PC-9 (cell line): ENCODE results near the gene AFAP1. TPM values are rescaled to one million over a fixed set of nuclear protein-coding genes. Genes with fewer than 3 reads are reported as not detected.

Source experiments
- BruUV-seq: library from RNA; stranded (reverse); fragments of 400-500 nt; replicated peaks from 2 replicates; lab custom pipeline; 2021; lab: Mats Ljungman, UMichigan
- CTCF ChIA-PET: fragments of 300-600 bp; sonication (Branson Sonifier 250); formaldehyde crosslinking; loops from one replicate; lab custom pipeline; 2022; ENCODE audit warnings: antibody characterized with exemption; lab: Charles Lee
- POLR2A ChIA-PET: fragments of 300-600 bp; sonication (Branson Sonifier 250); formaldehyde crosslinking; loops from one replicate; lab custom pipeline; 2022; ENCODE audit warnings: antibody characterized with exemption; ENCODE audit not compliant: unreplicated experiment; lab: Charles Lee
- DNase-seq, 2 experiments: peaks; one replicate each; pipeline versions ENCODE4 v3.0.0 to v3.0.0-alpha.2; 2015 to 2022; ENCODE audit warnings: mixed read lengths in 1 of 2
- H2AFZ ChIP-seq: fragments of 200-600 bp; sonication (generic); 2 replicates; pipeline ENCODE4 v1.8.1; 2017; ENCODE audit warnings: antibody characterized with exemption
- H3F3A ChIP-seq: fragments of 200-600 bp; sonication (generic); 2 replicates; pipeline ENCODE4 v1.8.1; 2017; ENCODE audit warnings: antibody characterized with exemption, mild to moderate bottlenecking, low read depth; ENCODE audit not compliant: insufficient read depth
- H3K27ac ChIP-seq: fragments of 200-600 bp; sonication (generic); 2 replicates; pipeline ENCODE4 v1.6.1; 2016; ENCODE audit warnings: mixed run types
- H3K27me3 ChIP-seq: fragments of 200-600 bp; sonication (generic); 2 replicates; pipeline ENCODE4 v1.6.1; 2016; ENCODE audit warnings: low read depth, mixed run types; ENCODE audit not compliant: insufficient read depth
- H3K36me3 ChIP-seq: fragments of 200-600 bp; sonication (generic); 2 replicates; pipeline ENCODE4 v1.6.1; 2016; ENCODE audit warnings: low read depth, mixed run types
- H3K4me1 ChIP-seq: fragments of 200-600 bp; sonication (generic); replicated peaks from 2 replicates; pipeline ENCODE4 v1.6.1; 2016; ENCODE audit warnings: mixed run types; ENCODE audit not compliant: insufficient read depth
- H3K4me2 ChIP-seq: fragments of 200-600 bp; sonication (generic); 2 replicates; pipeline ENCODE4 v1.6.1; 2017; ENCODE audit warnings: mixed run types
- H3K4me3 ChIP-seq: fragments of 200-600 bp; sonication (generic); 2 replicates; pipeline ENCODE4 v1.6.1; 2016; ENCODE audit warnings: mixed run types
- H3K79me2 ChIP-seq: fragments of 200-600 bp; sonication (generic); 2 replicates; pipeline ENCODE4 v1.6.1; 2017; ENCODE audit warnings: low read depth, mixed run types
- H3K9me2 ChIP-seq: fragments of 200-600 bp; sonication (generic); 2 replicates; pipeline ENCODE4 v1.8.1; 2017; ENCODE audit warnings: mild to moderate bottlenecking; ENCODE audit not compliant: insufficient read depth
- H3K9me3 ChIP-seq: fragments of 200-600 bp; sonication (generic); 2 replicates; pipeline ENCODE4 v1.8.1; 2016; ENCODE audit warnings: low read depth; ENCODE audit not compliant: insufficient read depth
- H4K20me1 ChIP-seq: fragments of 200-600 bp; sonication (generic); 2 replicates; pipeline ENCODE4 v1.8.1; 2017; ENCODE audit not compliant: insufficient read depth
- EZH2 ChIP-seq: fragments of 200-600 bp; sonication (generic); IDR thresholded peaks from 2 replicates; pipeline ENCODE4 v1.8.0; 2017; ENCODE audit warnings: antibody characterized with exemption, low read depth
- intact Hi-C: fragments of 100-400 bp; cut with micrococcal nuclease; formaldehyde crosslinking; loops from one replicate; pipeline ENCODE4 v1.10.0; 2022; ENCODE audit not compliant: unreplicated experiment
- total RNA-seq: library from RNA; stranded (reverse); gene quantifications from 2 replicates; pipeline ENCODE4 v1.2.3, GENCODE V29; 2021
- TF ChIP-seq, protein P1 (sequence below): fragments of 200-600 bp; sonication (generic); conservative IDR thresholded peaks from 2 replicates; pipeline ENCODE4 v1.6.1; 2017; ENCODE audit warnings: mixed run types, antibody characterized with exemption, mild to moderate bottlenecking, moderate library complexity

AFAP1 gene
- total RNA-seq, 1 experiment from 2014 or later: 69.6 TPM

DNA sequence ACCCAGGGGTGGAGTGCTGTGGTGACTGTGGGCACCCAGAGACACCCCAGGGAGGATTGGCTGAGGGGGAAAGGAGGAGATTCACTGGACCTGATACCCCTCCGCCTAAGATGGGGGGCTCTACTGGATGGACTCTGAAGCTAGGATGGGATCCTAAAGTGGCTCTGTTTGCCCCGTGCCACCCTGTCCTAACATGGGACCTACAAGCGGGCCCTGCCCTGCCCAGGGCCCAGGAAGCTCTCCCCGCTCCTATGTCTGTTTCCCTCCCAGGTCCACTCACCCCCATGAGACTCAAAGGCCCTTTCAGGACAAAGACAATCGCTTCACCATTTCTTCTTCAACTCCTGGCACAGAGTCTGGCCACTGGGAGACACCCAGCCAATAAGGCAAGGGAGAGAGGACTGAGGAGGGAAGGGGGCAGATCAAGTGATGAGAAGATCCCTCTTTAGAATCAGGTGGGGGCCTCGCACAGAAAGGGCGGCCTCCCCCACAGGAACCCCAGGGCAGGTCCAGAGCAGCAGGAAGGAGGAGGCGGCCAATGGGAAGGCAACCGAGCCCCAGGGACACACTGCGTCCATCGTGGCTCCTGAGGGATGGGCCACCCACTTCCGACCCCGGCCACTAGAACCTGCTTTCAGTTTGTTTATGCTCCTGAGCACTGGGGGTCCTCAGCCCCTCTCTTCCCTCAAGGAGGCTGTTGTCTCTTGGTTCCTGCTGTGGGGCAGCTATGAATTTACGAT lies 155.4 kb downstream of the AFAP1 start:
- no peak overlapping the region for H3K4me2 ChIP-seq
- no peaks in the 10 kb centered on the region for H3K27me3 ChIP-seq
- peaks cover 31% of the 10 kb centered on the region; the same call in 1 of the 2 replicates for H3F3A ChIP-seq
- ChIA-PET POLR2A (no interaction called here), CTCF (no interaction called here)
- peak in 1 of 2 experiments; percentile 15 for DNase-seq
- no TSS peak for BruUV-seq
- peaks cover 28% of the 10 kb centered on the region for H4K20me1 ChIP-seq
- peaks cover 14% of the 10 kb centered on the region for H3K36me3 ChIP-seq
- H3K4me3 ChIP-seq: no peak overlapping the region
- no peaks in the 10 kb centered on the region for H3K9me3 ChIP-seq
- no peak overlapping the region for H2AFZ ChIP-seq
- H3K4me1 ChIP-seq: no peaks in the 10 kb centered on the region
- TF ChIP-seq EZH2: no peak
- TF ChIP-seq, protein P1, sequence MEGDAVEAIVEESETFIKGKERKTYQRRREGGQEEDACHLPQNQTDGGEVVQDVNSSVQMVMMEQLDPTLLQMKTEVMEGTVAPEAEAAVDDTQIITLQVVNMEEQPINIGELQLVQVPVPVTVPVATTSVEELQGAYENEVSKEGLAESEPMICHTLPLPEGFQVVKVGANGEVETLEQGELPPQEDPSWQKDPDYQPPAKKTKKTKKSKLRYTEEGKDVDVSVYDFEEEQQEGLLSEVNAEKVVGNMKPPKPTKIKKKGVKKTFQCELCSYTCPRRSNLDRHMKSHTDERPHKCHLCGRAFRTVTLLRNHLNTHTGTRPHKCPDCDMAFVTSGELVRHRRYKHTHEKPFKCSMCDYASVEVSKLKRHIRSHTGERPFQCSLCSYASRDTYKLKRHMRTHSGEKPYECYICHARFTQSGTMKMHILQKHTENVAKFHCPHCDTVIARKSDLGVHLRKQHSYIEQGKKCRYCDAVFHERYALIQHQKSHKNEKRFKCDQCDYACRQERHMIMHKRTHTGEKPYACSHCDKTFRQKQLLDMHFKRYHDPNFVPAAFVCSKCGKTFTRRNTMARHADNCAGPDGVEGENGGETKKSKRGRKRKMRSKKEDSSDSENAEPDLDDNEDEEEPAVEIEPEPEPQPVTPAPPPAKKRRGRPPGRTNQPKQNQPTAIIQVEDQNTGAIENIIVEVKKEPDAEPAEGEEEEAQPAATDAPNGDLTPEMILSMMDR: no peak
- H3K9me2 ChIP-seq: no peaks in the 10 kb centered on the region
- no peaks in the 10 kb centered on the region for H3K79me2 ChIP-seq
- no peak overlapping the region for H3K27ac ChIP-seq
- intact Hi-C loops: no loop called here

DNA sequence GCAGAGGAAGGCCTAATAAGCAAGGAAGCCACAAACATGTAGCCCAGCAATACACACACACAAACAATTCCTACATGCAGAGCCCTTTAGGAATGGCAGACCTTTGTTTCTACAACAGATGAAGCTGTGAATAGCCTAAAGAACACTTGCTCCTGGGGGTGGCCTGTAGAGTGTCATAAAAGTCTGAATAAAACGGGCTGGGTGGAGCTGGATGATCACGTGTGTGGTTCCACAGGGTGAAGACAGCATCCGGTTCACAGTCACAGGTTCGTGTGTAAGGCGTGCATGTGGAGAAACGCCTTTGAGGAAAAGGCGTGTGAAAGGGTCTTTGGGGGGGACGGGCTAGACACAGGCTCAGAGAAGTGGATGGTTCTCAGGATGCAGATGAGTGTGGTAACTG lies 156.1 kb downstream of the AFAP1 start:
- H3K27ac ChIP-seq: no peak overlapping the region
- peaks cover 21% of the 10 kb centered on the region for H4K20me1 ChIP-seq
- no TSS peak for BruUV-seq
- peaks cover 21% of the 10 kb centered on the region for H3K36me3 ChIP-seq
- H3K4me2 ChIP-seq: no peak overlapping the region
- intact Hi-C loops: no loop called here
- no peak overlapping the region for H2AFZ ChIP-seq
- DNase-seq: no peak
- CTCF ChIA-PET: no interaction called here
- no peaks in the 10 kb centered on the region for H3K9me3 ChIP-seq
- no peaks in the 10 kb centered on the region for H3K9me2 ChIP-seq
- POLR2A ChIA-PET: no interaction called here
- H3K79me2 ChIP-seq: no peaks in the 10 kb centered on the region
- H3K27me3 ChIP-seq: no peaks in the 10 kb centered on the region
- no peak for TF ChIP-seq EZH2
- TF ChIP-seq, protein P1: no peak
- H3K4me1 ChIP-seq: no peaks in the 10 kb centered on the region
- H3F3A ChIP-seq: peaks cover 38% of the 10 kb centered on the region; the same call in 1 of the 2 replicates
- no peak overlapping the region for H3K4me3 ChIP-seq

DNA sequence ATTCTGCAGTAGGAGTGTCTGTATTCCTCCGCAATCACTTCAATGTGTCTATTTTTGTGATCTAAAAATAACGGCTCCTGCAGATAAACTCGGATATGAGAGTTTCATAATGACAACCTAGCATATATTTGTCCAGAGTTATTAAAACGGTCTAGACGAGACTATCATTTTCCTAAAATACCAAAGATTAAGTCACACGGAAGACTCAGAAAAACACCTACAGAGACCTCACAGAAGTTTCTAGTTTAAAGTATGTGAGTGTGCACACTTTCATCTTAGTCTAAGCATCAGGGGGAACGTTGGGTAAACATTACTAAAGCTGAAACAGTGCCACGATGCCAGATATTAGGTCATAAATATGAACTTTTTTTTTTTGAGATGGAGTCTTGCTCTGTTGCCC lies 156.9 kb downstream of the AFAP1 start:
- Histone ChIP-seq H3K36me3 (peaks cover 27% of the 10 kb centered on the region), H3K4me2 (no peak overlapping the region), H3K4me3 (no peak overlapping the region), H3K9me3 (no peaks in the 10 kb centered on the region), H3K79me2 (no peaks in the 10 kb centered on the region), H2AFZ (no peak overlapping the region), H3K27ac (no peak overlapping the region), H3K27me3 (no peaks in the 10 kb centered on the region), H3K4me1 (no peaks in the 10 kb centered on the region), H3K9me2 (no peaks in the 10 kb centered on the region), H3F3A (peaks cover 45% of the 10 kb centered on the region; the same call in 1 of the 2 replicates), H4K20me1 (peaks cover 21% of the 10 kb centered on the region)
- ChIA-PET CTCF (no interaction called here), POLR2A (no interaction called here)
- no peak for TF ChIP-seq EZH2
- TF ChIP-seq, protein P1: no peak
- intact Hi-C loops: no loop called here
- peak in 1 of 2 experiments; percentile 17 for DNase-seq
- no TSS peak for BruUV-seq
